RWPE1 (cell line): ENCODE measurements around the gene TRAK1.

Experiments used
- CTCF ChIA-PET: fragments of 350-600 bp; sonication (Branson Sonifier 250); formaldehyde crosslinking; extraction: SDS; loops from one replicate; lab custom pipeline; 2021; lab: Yijun Ruan, JAX
- POLR2A ChIA-PET: fragments of 400-600 bp; formaldehyde crosslinking; extraction: SDS; loops from one replicate; lab custom pipeline; 2020; ENCODE audit warnings: antibody characterized with exemption; ENCODE audit not compliant: low non-redundant PET; lab: Yijun Ruan, JAX
- DNase-seq: peaks from one replicate; pipeline ENCODE4 v3.0.0; 2012; ENCODE audit warnings: low spot score
- H3K27ac ChIP-seq: fragments of 450-650 bp; 2 replicates; pipeline ENCODE4 v1.5.1; 2017
- TF ChIP-seq, protein P1 (sequence below): fragments of 450-650 bp; conservative IDR thresholded peaks from 2 replicates; pipeline ENCODE4 v1.5.1; 2017; ENCODE audit warnings: low read depth, mild to moderate bottlenecking

The TRAK1 gene

GRCh38 chr3:42216931-42217333 lies 125.8 kb downstream of the TRAK1 start:
- no peak for DNase-seq
- ChIA-PET POLR2A (no interaction called here), CTCF (no interaction called here)
- H3K27ac ChIP-seq, result no peak overlapping the region
- TF ChIP-seq, protein P1, sequence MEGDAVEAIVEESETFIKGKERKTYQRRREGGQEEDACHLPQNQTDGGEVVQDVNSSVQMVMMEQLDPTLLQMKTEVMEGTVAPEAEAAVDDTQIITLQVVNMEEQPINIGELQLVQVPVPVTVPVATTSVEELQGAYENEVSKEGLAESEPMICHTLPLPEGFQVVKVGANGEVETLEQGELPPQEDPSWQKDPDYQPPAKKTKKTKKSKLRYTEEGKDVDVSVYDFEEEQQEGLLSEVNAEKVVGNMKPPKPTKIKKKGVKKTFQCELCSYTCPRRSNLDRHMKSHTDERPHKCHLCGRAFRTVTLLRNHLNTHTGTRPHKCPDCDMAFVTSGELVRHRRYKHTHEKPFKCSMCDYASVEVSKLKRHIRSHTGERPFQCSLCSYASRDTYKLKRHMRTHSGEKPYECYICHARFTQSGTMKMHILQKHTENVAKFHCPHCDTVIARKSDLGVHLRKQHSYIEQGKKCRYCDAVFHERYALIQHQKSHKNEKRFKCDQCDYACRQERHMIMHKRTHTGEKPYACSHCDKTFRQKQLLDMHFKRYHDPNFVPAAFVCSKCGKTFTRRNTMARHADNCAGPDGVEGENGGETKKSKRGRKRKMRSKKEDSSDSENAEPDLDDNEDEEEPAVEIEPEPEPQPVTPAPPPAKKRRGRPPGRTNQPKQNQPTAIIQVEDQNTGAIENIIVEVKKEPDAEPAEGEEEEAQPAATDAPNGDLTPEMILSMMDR, result no peak

GRCh38 chr3:42220436-42221121 lies 129.4 kb downstream of the TRAK1 start:
- no peak overlapping the region for H3K27ac ChIP-seq
- TF ChIP-seq, protein P1, result no peak
- no peak for DNase-seq
- CTCF ChIA-PET, result interaction anchor here (0.9 to 1.0 kb wide), 2 partner anchors 26 to 29 kb away, joined by 3 read pairs; no protein-coding TSS in a partner anchor
- POLR2A ChIA-PET, result no interaction called here

DNA sequence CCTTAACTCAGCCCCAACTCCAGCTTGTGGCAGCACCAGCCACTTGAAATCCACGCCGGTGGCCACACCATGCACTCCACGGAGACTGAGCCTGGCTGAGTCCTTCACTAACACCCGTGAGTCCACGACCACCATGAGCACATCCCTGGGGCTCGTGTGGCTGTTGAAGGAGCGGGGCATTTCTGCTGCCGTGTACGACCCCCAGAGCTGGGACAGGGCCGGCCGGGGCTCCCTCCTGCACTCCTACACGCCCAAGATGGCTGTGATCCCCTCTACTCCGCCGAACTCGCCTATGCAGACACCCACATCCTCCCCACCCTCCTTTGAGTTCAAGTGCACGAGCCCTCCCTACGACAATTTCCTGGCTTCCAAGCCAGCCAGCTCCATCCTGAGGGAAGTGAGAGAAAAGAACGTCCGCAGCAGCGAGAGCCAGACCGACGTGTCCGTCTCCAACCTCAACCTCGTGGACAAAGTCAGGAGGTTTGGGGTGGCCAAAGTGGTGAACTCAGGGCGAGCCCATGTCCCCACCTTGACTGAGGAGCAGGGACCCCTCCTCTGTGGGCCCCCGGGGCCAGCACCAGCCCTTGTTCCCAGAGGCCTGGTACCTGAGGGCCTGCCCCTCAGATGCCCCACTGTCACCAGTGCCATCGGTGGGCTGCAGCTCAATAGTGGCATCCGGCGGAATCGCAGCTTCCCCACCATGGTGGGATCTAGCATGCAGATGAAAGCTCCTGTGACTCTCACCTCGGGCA lies 132.0 kb downstream of the TRAK1 start:
- ChIA-PET CTCF (interaction anchor here (0.6 kb wide), 1 partner anchor 222 kb away, joined by 3 read pairs; no protein-coding TSS in a partner anchor), POLR2A (no interaction called here)
- TF ChIP-seq, protein P1, result no peak
- no peak for DNase-seq
- no peak overlapping the region for H3K27ac ChIP-seq

- DNase-seq, result no peak
- POLR2A ChIA-PET, result no interaction called here
- CTCF ChIA-PET, result no interaction called here
- H3K27ac ChIP-seq, result no peak overlapping the region
- TF ChIP-seq, protein P1, result no peak
Observed at GRCh38 chr3:42224178-42224577, 133.0 kb downstream of the TRAK1 start.

GRCh38 chr3:42224658-42225421 lies 133.7 kb downstream of the TRAK1 start:
- ChIA-PET CTCF (no interaction called here), POLR2A (no interaction called here)
- no peak for DNase-seq
- H3K27ac ChIP-seq, result no peak overlapping the region
- TF ChIP-seq, protein P1, result no peak
